Ishikawa (cell line): Measurements from ENCODE around the gene AUTS2.

ENCODE experiments used
- CEBPB ChIP-seq: IDR thresholded peaks from 2 replicates; pipeline ENCODE4 v1.6.1; 2012
- CREB1 ChIP-seq: IDR thresholded peaks from 2 replicates; pipeline ENCODE4 v1.6.1; 2012; ENCODE audit warnings: low read depth
- EP300 ChIP-seq: IDR thresholded peaks from 2 replicates; pipeline ENCODE4 v1.6.1; 2012; ENCODE audit warnings: borderline replicate concordance
- MAX ChIP-seq: IDR thresholded peaks from 2 replicates; pipeline ENCODE4 v1.6.1; 2012
- NFIC ChIP-seq: IDR thresholded peaks from 2 replicates; pipeline ENCODE4 v1.6.1; 2012
- RAD21 ChIP-seq: IDR thresholded peaks from 2 replicates; pipeline ENCODE4 v1.6.1; 2012; ENCODE audit warnings: low read depth
- REST ChIP-seq: IDR thresholded peaks from 2 replicates; pipeline ENCODE4 v1.6.1; 2012; ENCODE audit warnings: low read depth, mild to moderate bottlenecking
- TAF1 ChIP-seq: IDR thresholded peaks from 2 replicates; pipeline ENCODE4 v1.6.1; 2012; ENCODE audit warnings: low read depth, mild to moderate bottlenecking
- TCF12 ChIP-seq: IDR thresholded peaks from 2 replicates; pipeline ENCODE4 v1.6.1; 2012; ENCODE audit warnings: low read depth
- TEAD4 ChIP-seq: IDR thresholded peaks from 2 replicates; pipeline ENCODE4 v1.6.1; 2012
- USF1 ChIP-seq: IDR thresholded peaks from 2 replicates; pipeline ENCODE4 v1.6.1; 2012
- YY1 ChIP-seq: IDR thresholded peaks from 2 replicates; pipeline ENCODE4 v1.6.1; 2012; ENCODE audit warnings: low read depth
- ZBTB7A ChIP-seq: IDR thresholded peaks from 2 replicates; pipeline ENCODE4 v1.6.1; 2012; ENCODE audit warnings: low read depth

GRCh38 chr7:69864274-69864673, 266.0 kb downstream of the AUTS2 start:
- no peak for TF ChIP-seq TEAD4
- no peak for TF ChIP-seq CEBPB
- no peak for TF ChIP-seq YY1
- TF ChIP-seq EP300 = no peak
- TF ChIP-seq REST = no peak
- TF ChIP-seq ZBTB7A = no peak
- no peak for TF ChIP-seq CREB1
- no peak for TF ChIP-seq RAD21
- no peak for TF ChIP-seq MAX
- no peak for TF ChIP-seq TAF1
- TF ChIP-seq TCF12 = no peak
- no peak for TF ChIP-seq NFIC
- no peak for TF ChIP-seq USF1
